ENCODE data around the gene NT5E. TPM values are rescaled to one million over a fixed set of nuclear protein-coding genes. Genes with fewer than 3 reads are reported as not detected.

Gene NT5E
- total and polyA plus RNA-seq, 9 donors, result 29.3 to 68.7 (median 47.4) TPM

GRCh38 chr6:85405175-85405852 is 44.6 kb upstream of the NT5E start:
- no peak overlapping the region for H3K27ac ChIP-seq
- no peaks in the 10 kb centered on the region for H3K27me3 ChIP-seq
- H3K36me3 ChIP-seq, result no peaks in the 10 kb centered on the region
- no peaks in the 10 kb centered on the region for H3K4me1 ChIP-seq (ENCODE audit: insufficient read depth)
- H3K4me3 ChIP-seq, result no peak overlapping the region
- H3K9me3 ChIP-seq, result no peaks in the 10 kb centered on the region
- 46 to 58% (median 53%) methylated on average over 3 of the region's 3 CpGs for WGBS, 3 donors
- intact Hi-C loops (cut with DNase I), result no loop called here
- TF ChIP-seq CTCF (IDR thresholded peaks at IDR 0.05) (no peak), POLR2A (IDR thresholded peaks at IDR 0.05) (no peak), EP300 (IDR thresholded peaks at IDR 0.05) (no peak)
- DNase-seq, result no peak

GRCh38 chr6:85405853-85406198 is 44.1 kb upstream of the NT5E start:
- Histone ChIP-seq H3K9me3 (no peaks in the 10 kb centered on the region), H3K36me3 (no peaks in the 10 kb centered on the region), H3K4me1 (ENCODE audit: insufficient read depth) (no peaks in the 10 kb centered on the region), H3K4me3 (no peak overlapping the region), H3K27me3 (no peaks in the 10 kb centered on the region), H3K27ac (no peak overlapping the region)
- no peak for DNase-seq
- intact Hi-C loops (cut with DNase I), result no loop called here
- no peak for TF ChIP-seq POLR2A (IDR thresholded peaks at IDR 0.05)
- no peak for TF ChIP-seq CTCF (IDR thresholded peaks at IDR 0.05)
- TF ChIP-seq EP300 (IDR thresholded peaks at IDR 0.05), result no peak
- WGBS, 3 donors, result 81 to 83% (median 83%) methylated on average over 2 of the region's 2 CpGs

- WGBS, 3 donors, result 86 to 91% (median 89%) methylated on average over 5 of the region's 5 CpGs
- no peak overlapping the region for H3K27ac ChIP-seq
Measured at GRCh38 chr6:85406641-85407075, 43.2 kb upstream of the NT5E start.

DNA sequence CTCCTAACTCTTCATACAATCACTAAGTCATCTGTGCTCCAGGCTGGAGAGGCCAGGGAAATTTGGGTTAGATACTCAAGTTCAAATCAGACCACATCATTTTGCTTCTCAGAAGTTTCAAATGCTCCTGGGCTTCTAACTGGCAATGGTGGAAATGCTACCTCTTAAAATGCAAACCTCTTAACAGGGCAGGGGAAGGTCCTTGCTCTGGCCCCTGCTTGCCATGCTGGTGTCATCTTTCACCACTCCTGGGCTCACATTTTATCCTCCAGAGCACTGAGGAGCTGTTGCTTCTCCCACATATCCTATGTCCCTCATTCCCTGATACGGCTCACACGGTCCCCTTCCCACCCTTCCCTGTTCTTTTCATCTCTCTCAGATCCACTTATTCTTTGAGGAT is 41.8 kb upstream of the NT5E start:
- DNase-seq, result no peak
- Histone ChIP-seq H3K9me3 (no peaks in the 10 kb centered on the region), H3K27me3 (no peaks in the 10 kb centered on the region), H3K4me3 (no peak overlapping the region), H3K4me1 (ENCODE audit: insufficient read depth) (no peaks in the 10 kb centered on the region), H3K36me3 (no peaks in the 10 kb centered on the region), H3K27ac (no peak overlapping the region)
- intact Hi-C loops (cut with DNase I), result no loop called here
- 86 to 89% (median 89%) methylated on average over 2 of the region's 2 CpGs for WGBS, 3 donors
- TF ChIP-seq POLR2A (IDR thresholded peaks at IDR 0.05), result no peak
- TF ChIP-seq CTCF (IDR thresholded peaks at IDR 0.05), result no peak
- TF ChIP-seq EP300 (IDR thresholded peaks at IDR 0.05), result no peak

More at GRCh38 chr6:85406641-85407075, 43.2 kb upstream of the NT5E start:
- no peak for DNase-seq
- H3K9me3 ChIP-seq, result no peaks in the 10 kb centered on the region
- H3K4me3 ChIP-seq, result no peak overlapping the region
- no peaks in the 10 kb centered on the region for H3K27me3 ChIP-seq
- H3K4me1 ChIP-seq (ENCODE audit: insufficient read depth), result no peaks in the 10 kb centered on the region
- intact Hi-C loops (cut with DNase I), result no loop called here
- H3K36me3 ChIP-seq, result no peaks in the 10 kb centered on the region
- TF ChIP-seq EP300 (IDR thresholded peaks at IDR 0.05) (no peak), CTCF (IDR thresholded peaks at IDR 0.05) (no peak), POLR2A (IDR thresholded peaks at IDR 0.05) (no peak)
